ENCODE measurements around the gene YES1.

YES1 gene

GRCh38 chr18:681985-682384, 130.1 kb downstream of the YES1 start:
- no peak for DNase-seq

GRCh38 chr18:680392-680791, 131.7 kb downstream of the YES1 start:
- DNase-seq, result no peak

GRCh38 chr18:679516-679915, 132.5 kb downstream of the YES1 start:
- DNase-seq, result no peak

- no peak for DNase-seq
Observed at GRCh38 chr18:678482-679182, 133.4 kb downstream of the YES1 start.

- DNase-seq, result no peak
Observed at GRCh38 chr18:677951-678381, 134.1 kb downstream of the YES1 start.

GRCh38 chr18:677145-677544, 134.9 kb downstream of the YES1 start:
- DNase-seq, result no peak

- no peak for DNase-seq
Observed at GRCh38 chr18:676736-677135, 135.3 kb downstream of the YES1 start.

- DNase-seq, result no peak
Observed at GRCh38 chr18:676069-676468, 136.0 kb downstream of the YES1 start.

GRCh38 chr18:675307-675706, 136.7 kb downstream of the YES1 start:
- no peak for DNase-seq

GRCh38 chr18:673769-674168, 138.3 kb downstream of the YES1 start:
- no peak for DNase-seq

- no peak for DNase-seq
Observed at GRCh38 chr18:673317-673716, 138.7 kb downstream of the YES1 start.
